ENCODE measurements around the gene AHCY.

DNA sequence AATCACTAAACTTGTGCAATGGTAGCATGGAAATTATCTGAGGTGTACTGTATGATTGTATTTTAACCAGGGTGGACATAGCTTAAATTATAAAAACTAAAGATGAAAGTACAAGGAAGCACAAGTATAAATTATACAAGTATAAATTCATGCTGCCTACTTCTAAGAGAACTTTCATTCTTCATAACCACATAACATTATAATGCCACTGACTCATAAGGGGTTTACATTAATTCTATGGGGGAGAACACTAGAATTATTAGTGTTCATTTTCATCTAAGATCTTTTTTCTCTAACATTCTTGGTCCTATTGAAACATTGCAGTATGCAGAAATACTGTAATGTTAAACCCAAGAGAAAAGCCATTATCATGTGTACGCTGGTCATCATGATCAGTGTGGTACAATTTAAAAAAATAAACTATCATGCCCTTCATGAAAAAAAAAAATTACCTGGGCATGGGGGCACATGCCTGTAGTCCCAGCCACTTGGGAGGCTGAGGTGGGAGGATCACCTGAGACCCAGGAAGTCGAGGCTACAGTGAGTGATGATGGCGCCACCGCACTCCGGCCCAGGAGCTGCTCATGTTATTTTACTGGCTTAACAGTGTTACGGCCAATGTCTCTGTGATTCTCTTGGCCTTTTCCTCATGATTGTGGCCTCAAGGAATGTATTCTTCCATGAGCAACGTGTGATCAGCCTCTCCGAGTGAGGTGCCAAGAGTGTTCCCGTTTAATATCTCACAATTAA is 25.9 kb upstream of the AHCY start:
- TF ChIP-seq CTCF (conservative IDR thresholded peaks at IDR 0.05) (no peak), EZH2 (IDR thresholded peaks at IDR 0.05; ENCODE audit: low read depth) (no peak)
